Nasal cavity respiratory epithelium epithelial cell of viscerocranial mucosa (primary cell): Measurements from ENCODE around the gene MAIP1. TPM values are rescaled to one million over a fixed set of nuclear protein-coding genes. Genes with fewer than 3 reads are reported as not detected.

Experiments used
- total RNA-seq: library from RNA; depleted of rRNA; stranded (reverse); fragments of >200 nt; gene quantifications from 2 replicates; pipeline ENCODE4 v1.2.3, GENCODE V29; 2014

The MAIP1 gene
- 21.9 and 22.9 TPM in 2 replicates for total RNA-seq

GRCh38 chr2:199955339-199956061 lies at the start of gene MAIP1, which contains the start of gene TYW5:
TSS of gene MAIP1 (plus strand) at chr2:199955582. CDS start at chr2:199955799, 217 bp downstream.
TSS of gene TYW5 (minus strand) at chr2:199955491. CDS start at chr2:199955470, 21 bp downstream.

GRCh38 chr2:199911052-199911876 lies 44.1 kb upstream of the MAIP1 start, which contains the start of gene C2orf69:
TSS of gene C2orf69 (plus strand) at chr2:199911293. CDS start at chr2:199911439, 146 bp downstream.

Other genes with a start within 250 kb of the MAIP1 start
- 2.3 and 2.7 TPM in 2 replicates for gene FTCDNL1, start 104.4 kb upstream of the MAIP1 start, total RNA-seq
- 15.1 and 18.5 TPM in 2 replicates for gene C2orf69, start 44.3 kb upstream of the MAIP1 start, total RNA-seq
- gene TYW5, start 91 bp upstream of the MAIP1 start, total RNA-seq: 14.0 and 14.1 TPM in 2 replicates